ENCODE data around the gene PIP5KL1.

PIP5KL1 gene

DNA sequence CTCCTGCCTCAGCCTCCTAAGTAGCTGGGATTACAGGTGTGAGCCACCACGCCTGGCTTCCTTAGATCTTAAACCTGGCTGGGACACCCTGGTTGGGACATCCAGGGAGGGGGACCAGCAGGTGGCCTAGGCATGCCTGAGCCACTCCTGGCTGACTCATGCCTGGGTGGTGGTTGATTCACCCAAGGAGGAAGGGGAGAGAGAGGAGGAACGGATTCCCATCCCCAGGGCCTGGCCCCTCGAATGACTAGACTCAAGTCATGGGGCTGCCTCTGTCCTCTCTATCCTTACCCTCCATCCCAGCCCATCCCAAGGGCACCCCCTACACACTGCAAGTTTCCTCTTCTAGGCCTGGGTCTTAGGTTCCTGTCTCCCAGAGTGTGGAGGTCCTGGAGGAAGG is 37.5 kb upstream of the PIP5KL1 start:
- DNase-seq (ENCODE audit: low spot score), result no peak

DNA sequence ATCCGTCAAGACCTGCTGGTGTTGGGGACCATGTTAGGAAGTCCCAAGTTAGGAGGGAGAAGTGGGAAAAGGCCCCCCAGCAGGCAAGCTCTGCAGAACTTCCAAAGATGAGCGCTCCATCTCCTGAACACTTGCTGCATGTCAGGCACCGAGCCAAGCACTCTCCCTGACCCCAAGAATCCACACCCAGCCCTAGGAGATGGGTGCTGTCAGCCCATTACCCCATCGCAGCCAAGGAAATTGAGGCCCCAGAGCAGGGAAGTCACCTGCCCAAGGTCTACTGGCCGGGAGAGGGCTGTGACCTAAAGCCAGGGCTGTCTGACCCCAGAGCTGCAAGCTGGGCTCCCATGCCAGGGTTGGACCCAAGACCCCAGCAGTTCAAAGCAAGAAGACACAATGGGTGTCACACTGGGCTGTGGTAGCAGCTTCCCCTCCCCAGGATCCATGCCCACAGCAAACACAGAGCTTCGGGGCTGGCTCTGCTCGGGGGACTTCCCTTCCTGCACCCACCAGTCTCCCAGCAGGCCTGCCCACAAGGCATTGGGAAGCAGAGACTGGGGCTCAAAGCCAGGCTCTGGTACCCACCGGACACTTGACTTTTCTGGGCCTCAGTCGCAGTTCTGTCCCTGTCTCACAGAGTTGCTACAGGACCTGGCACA is 36.7 kb upstream of the PIP5KL1 start:
- no peak for DNase-seq (ENCODE audit: low spot score)

DNA sequence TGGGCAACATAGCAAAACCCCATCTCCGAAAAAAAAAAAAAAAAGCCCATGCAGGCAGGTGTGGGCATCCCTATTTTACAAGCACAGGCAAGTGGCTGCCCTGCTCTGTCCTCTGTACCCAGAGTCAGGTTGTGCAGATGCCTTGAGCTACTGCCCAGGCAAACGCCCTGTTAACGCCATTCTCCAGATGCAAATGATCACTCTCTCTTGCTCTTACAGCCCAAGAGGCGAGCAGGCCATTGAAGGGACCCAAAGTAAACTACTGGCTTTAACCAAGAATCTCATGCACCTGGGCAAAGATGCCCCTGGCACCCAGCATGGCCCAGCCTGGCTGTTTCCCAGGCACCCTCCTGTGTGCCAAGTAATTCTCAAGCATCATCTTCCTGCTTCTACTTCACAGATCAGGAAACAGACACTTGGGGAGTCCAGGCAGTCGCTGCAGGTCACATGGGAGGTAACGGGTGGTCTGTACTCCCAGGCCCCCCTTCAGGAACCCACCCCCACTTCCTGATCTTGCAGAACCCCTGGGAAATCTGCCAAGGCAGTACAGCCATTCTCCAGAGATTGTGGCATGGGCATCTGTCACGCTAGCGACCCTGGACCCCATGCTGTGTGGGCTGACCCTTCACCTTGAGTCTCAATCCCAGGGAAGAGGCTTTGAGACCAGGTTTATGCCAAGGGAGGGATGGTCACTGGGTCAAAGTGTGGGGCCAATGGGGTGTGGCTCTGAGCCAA is 36.0 kb upstream of the PIP5KL1 start:
- no peak for DNase-seq (ENCODE audit: low spot score)

DNA sequence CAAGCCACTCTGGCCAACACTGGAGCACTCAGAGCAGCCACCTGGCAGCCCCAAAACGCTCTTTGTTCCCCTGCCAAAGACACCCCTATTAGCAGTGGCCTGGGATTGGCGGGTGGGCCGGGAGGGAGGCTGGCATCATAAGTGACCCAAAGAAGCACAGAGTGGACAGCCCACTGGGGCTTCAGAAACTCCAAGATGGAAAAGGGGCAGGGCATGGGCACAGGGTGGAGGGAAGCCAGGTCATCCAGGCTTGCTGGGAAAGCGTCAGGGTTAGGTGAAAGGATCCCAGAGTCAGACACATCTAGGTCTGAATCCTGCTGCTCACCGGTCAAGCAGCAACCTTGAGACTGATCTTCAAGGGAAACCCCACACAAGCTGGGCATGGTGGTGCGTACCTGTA is 35.4 kb upstream of the PIP5KL1 start:
- no peak for DNase-seq (ENCODE audit: low spot score)

DNA sequence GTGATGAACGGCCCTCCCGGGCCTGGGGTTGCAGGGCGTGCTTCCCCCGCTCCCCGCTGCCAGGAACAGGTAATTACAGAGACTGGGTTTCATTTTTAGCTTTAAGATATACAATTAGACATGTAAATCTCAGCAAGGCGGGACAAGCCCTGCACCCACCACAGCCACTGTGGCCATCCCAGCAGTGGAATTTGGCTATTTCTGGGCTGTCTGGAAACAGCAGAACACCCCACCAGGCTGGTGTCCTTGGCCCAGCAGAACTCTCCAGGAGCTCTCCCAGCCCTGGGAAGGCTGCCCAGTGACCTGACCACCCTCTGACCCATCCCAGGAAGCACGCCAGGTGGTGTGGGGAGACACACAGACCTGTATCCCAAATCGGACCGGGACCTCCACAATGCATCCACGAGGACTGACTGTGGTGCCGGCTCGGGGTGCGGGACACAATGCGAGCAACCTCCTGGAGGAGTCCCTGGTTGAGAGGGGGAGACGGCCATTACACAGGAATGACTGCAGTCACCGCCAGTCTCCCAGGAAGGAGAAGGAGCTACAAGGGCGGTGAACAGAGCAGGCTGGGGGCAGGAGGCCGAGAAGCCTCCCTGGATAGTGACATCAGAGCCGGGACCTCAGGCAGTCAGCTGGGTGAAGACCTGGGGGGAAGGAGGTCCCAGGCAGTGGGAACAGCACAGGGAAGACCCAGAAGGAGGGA is 32.9 kb upstream of the PIP5KL1 start:
- DNase-seq (ENCODE audit: low spot score), result no peak

DNA sequence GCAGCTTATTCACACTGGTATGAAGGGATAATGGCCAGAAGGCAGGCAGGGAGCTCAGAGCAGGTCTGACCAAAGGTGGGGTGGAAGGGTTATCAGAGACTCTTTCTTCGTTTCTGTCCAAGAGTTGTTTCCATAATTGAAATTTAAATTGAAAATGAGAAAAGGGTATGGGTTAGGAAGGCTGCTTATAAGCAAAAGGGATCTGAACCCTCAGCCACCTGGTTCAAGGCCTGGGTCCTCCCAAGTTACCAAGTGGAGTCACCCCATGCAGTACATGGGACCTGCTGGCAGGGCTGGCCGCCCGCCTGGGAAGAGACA is 32.4 kb upstream of the PIP5KL1 start:
- no peak for DNase-seq (ENCODE audit: low spot score)

DNA sequence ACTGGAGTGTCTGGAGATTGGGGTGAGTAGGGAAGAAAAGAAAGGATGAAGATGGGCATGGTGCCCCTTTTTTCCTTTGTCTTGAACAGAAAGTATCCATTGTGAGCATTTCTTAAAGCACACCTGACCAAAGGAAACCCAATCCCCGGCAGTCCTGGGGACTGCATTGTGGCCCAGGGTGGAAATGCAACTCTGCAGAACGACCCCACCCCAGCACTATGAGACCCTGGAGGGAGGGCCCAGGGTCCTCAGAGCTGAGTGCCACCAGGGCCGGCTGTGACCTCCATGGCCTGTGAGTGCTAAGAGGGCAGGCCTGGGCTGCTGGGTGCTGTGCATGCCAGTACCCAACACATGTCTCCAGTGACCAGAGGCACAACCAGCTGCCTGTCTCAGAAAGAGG is 31.7 kb upstream of the PIP5KL1 start:
- DNase-seq (ENCODE audit: low spot score), result no peak

DNA sequence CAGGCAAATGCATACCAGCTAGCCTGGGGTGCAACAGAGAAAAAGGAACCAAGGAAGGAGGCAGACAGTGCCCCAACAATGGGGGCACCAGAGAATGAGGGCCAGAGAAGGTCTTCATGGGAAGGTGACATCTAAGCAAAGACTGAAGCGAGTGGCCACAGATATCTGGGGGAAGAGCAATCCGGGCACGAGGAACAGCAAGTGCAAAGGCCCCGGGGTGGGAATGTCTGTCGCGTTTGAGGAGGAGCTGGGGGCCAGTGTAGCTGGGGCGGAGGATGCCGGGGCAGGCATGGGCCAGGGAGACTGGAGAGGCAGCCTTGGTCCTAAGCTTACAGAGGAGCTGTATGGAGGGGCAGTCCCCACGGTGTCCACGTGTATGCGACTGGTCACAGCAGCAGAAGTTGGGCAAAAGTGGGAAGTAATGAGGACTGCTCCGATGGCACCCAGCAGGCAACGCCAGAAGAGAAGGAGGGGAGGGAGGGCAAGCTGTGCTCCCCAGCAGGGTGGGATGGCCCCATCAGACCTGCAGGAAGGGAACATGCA is 31.1 kb upstream of the PIP5KL1 start:
- no peak for DNase-seq (ENCODE audit: low spot score)

DNA sequence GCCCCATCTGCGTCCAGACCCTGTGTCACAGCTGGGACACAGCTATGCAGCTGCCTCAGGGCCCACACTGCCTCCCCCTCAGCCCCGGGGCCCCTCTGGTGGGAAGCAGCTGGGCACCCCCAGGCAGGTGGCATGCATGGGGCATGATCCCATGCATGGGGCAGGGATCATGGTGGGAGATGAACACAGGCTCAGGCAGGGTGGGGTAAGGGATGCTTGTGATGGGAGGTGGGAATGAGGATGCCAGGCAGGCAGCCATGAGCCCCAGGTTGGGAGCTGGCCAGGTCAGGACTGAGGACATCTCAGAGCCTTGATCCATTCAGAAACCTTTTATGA is 30.5 kb upstream of the PIP5KL1 start:
- DNase-seq (ENCODE audit: low spot score), result no peak

DNA sequence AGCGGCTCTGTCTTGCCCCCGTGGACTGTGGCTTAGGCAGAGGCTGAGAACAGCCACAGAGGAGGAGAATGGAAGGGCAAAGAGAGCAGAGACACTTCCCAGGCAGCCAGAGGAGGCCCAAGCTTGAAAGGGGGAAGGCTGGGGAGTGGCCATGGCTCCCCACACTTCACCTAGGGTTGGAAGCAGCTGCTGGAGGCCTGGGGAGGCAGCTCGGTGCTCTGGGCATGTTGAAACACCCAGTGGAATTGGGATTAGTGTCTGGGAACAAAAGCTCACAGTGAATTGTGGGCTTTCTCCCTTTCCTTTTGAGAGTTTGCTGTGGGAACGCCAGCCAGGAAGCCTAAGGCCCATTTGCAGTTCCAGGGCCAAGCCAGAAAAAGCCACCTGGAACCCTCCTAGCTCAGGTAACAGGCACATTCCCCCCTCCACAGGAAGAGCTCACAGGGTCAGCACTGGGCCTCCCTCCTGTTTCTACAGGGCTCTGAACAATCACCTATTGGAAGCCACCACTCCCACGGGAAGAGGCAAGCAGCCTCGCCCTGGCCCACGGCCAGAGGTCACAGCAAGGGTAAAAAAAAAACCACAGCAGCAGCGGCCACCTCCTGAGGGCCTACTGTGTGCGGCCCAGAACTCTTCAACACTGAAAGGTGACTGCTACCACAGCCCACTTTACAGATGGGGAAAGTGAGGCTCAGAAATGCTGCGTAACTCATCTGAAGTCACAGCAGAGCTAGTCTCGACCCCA is 30.0 kb upstream of the PIP5KL1 start:
- DNase-seq (ENCODE audit: low spot score), result no peak

DNA sequence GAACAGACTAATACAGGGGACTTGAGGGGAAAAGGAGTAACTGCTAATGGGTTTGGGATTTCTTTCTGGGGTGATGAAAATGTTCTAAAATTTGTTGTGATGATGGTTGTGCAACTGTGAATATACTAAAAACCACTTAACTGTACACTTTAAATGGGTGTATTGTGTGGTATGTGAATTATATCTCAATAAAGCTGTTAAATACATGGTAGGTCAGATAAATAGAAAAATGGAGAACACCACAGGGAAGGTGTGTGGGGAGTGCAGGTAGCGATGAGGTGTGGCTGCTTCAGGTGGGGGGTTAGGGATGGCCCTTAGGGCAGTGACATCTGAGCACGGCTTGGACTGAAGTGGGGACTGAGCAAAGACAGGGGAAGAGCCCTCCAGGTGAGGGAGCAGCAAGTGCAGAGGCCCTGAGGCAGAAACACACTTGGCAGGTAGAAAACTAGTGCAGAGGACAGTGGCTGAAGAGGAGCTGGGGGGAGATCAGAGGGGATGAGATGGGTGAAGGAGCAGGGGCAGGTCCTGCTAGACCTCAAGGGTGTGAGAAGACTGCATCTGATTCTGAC is 29.3 kb upstream of the PIP5KL1 start:
- DNase-seq (ENCODE audit: low spot score), result no peak

DNA sequence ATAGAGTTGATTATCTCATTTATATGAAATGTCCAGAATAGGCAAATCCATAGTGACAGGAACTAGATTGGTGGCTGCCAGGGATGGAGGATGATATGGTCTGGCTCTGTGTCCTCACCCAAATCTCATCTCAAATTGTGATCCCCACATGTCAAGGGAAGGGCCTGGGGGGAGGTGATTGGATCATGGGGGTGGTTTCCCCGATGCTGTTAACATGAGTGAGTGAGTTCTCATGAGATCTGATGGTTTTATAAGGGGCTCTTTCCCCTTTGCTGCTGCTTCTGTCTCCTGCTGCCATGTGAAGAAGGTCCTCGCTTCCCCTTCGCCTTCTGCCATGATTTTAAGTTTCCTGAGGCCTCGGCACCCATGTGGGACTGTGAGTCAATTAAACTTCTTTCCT is 28.8 kb upstream of the PIP5KL1 start:
- no peak for DNase-seq (ENCODE audit: low spot score)

DNA sequence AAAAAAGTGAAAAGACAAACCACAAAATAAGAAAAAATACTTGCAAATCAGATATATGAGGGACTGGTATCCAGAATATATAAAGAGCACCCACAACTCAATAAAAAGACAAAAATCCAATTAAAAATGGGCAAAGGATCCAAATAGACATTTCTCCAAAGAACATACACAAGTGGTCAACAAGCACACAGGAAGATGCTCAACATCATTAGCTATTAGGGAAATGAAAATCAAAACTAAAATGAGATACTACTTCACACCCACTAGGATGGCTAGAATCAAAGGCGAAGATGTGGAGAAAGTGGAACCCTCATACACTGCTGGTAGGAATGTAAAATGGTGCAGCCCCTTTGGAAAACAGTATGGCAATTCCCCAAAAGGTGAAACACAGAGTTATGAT is 28.2 kb upstream of the PIP5KL1 start:
- no peak for DNase-seq (ENCODE audit: low spot score)

DNA sequence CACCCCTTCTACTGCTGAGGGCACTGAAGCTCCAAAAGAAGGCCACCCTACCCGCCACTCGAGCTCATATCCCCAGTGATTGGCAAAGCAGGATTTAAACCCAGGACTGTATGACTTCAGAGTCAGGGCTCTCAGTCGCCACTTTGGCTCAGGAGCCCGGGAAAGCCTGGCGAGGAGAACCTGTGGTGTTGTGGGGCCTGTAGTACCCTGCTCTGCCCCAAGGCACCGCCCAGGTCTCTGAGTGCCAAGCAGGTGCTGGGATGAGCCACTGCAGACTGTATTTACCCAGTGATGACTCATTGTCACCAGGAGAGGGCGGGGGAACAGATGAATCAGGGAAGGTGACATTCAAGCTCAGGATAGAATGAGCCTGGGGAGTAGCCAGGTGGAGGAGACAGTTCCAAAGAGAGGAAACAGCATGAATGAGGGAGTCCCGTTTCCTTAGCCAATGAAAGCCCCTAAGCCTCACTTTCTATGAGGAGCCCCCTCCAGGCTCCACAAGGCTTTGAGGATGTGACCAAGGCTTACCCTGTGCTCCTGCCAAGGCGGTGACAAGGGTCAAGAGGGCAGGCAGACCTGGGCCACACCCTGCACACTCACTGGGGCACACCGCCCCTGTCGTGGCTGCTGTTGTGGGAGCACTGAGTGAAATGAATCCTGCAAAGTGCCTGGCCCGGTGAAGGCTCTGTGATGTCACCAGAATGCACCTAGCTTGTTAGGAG is 24.9 kb upstream of the PIP5KL1 start:
- DNase-seq (ENCODE audit: low spot score), result peak; percentile 85

DNA sequence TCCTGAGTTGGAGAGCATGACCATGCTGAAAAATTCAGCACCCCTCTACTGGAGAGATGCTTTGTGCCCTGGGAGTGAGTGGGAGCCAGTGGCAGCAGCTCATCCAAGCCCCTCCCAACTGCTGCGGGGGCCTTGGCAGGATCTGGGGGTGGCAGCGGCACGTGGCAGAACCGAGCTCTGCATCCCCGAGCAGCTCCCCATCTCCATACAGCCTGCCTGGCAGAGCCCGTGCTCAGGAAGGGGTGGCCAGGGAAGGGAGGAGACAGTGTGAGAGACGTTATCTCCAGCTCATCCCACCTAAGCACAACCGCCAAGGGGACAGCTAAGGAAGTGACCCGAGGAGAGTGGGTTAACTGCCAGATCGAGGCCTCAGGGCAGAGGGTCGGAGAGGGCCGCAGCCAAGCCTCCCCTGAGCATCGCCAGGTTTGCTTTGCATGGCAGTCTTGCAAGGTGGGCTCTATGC is 24.3 kb upstream of the PIP5KL1 start:
- DNase-seq (ENCODE audit: low spot score), result peak; percentile 88

DNA sequence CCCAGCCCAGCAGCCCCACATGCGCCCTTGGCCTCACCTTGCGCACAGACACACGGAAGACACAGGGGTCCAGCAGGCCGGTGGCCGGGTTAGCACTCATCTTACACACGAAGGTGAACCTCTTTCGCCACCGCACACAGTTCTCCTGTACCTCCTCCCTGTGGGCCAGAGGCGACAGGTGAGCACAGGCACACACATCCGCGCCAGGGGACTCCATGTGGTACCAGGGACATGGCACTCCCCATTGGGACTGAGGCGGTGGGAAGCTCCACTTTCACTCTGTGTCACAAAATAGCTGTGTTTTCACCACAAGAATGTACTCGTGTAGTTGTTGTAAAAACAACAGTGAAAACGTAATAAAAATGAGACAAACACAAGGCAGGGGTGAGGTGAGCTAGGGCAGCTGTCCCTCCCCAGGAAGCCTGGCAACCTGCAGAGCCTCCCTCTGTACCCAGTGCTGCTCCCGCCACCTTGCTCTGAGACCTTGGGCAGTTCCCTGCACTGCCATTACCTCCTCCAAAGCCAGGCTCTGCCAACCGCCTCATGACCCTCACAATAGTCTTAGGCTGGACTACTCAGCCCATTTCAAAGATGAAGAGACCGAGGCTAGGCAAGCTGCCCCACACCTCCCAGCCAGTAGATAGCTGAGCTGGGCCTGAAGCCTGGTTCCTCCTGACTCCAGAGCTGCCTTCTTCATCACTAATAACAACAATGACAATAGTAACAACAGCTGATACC is 23.4 kb upstream of the PIP5KL1 start:
- no peak for DNase-seq (ENCODE audit: low spot score)

DNA sequence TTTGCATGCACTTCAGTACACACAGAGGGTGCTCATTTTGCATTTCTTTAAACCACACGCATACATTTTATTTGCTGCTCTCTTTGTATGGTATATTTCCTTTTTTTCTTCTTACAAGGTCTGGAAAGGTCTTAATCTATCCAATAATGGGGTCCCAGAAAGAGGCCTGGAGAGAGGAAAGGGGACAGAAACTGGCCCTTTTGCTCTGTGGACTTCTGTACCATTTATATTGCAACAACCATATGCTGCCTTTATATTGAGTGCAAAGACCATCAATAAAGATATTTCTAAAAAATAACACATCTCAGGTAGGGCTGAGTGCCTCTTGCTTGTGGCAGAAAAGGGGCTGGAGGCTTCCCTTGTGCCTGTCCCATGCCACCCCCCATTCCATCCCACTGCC is 22.6 kb upstream of the PIP5KL1 start:
- DNase-seq (ENCODE audit: low spot score), result no peak

DNA sequence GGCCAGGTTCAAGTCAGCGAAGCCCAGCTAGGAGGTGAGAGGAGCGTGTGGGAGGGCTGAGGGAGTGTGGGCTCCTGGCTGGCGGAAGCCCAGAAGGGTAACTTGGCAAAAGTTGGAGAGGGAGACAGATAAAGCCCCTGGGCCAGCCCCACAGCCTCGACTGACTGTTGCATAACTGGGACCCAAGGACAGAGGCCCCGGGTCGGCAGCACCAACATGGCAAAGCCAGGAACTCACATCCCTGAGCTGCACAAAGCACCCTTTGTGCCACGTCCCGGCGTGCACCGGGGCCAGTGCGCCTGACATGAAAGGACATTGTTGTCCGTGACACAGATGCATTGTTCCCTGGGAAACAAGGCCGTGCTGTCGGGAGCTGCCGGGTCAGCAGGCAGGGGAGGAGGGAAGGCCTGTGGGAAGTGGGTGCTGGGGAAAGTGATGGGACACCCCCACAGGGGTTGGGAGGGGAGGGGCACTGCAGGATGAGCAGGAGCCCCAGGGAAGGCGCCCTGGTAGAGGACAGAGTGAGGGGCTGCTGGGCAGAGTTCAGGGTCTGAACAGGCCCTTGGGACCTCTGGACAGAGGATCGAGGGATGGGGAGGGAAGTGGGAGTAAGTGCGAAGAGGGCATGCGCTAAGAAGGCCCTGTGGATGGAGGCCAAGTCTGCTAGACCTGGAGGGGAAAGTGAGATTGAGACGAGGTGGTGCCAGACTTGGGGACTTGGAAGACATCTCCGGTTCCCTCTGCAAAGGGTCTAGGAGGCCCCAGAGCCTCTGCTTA is 20.1 kb upstream of the PIP5KL1 start:
- DNase-seq (ENCODE audit: low spot score), result peak; percentile 98

DNA sequence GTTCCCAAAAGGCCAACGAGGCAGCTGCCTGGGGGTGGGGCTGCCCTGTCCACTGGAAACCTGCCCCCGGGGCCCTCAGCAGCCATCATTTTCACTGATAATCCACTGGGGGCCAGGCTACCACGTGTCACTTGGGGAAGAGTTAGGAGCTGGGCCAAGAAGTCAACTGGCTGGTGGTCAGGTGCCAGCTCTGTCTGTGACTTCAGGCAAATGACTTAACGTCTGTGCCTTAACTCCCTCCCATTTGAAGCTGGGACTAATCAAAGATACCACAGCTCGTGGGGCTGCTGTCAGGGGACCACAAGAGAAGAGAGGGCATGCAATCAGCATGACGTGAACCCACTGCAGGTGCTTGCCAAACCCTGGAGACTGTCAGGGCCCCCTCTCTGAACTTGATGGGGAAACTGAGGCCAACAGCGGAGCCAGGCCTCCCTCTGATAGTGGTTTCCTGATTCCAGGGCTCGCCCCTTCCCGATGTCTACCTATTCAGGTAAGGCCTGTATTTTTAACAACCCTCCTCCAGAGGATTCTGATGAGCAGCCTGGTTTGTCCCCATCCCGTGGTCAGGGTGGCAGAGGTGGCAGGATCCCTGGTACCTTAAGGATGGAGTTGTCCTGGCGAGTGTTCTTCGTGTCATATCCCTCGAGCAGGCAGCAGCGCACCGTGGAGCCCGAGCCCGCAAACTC is 19.4 kb upstream of the PIP5KL1 start:
- peak; percentile 82 for DNase-seq (ENCODE audit: low spot score)

All from putamen (tissue), 1 donor.